Naive thymus-derived CD4-positive, alpha-beta T cell (primary cell): ENCODE measurements around the gene UGT1A5. TPM values are rescaled to one million over a fixed set of nuclear protein-coding genes. Genes with fewer than 3 reads are reported as not detected.

Experiments used
- ATAC-seq: fragments of 150-1000 bp; cut with Tn5 transposase; 2 replicates; pipeline ENCODE4 v1.10.0; 2021; ENCODE audit warnings: mild to moderate bottlenecking, moderate library complexity
- CTCF ChIA-PET: fragments of 350-600 bp; sonication (Branson Sonifier 250); formaldehyde crosslinking; loops from one replicate; lab custom pipeline; 2021; ENCODE audit warnings: antibody characterized with exemption; lab: Charles Lee
- POLR2A ChIA-PET: fragments of 350-600 bp; sonication (Branson Sonifier 250); formaldehyde crosslinking; loops from one replicate; lab custom pipeline; 2021; ENCODE audit warnings: antibody characterized with exemption, inconsistent platforms; lab: Charles Lee
- DNase-seq, 9 donors: peaks; one replicate each; pipeline versions ENCODE4 v3.0.0 to v3.0.0-alpha.2; 2020 to 2022; ENCODE audit warnings: mixed read lengths in 1 of 9
- H3K27ac ChIP-seq: one replicate; pipeline ENCODE4 v1.7.0; 2013; ENCODE audit warnings: mild to moderate bottlenecking, low read depth, low read length, moderate library complexity
- H3K27me3 ChIP-seq, 2 donors: one replicate each; pipeline ENCODE4 v1.7.0; 2013; ENCODE audit warnings: low read length in 2 of 2, mild to moderate bottlenecking in 2 of 2, moderate library complexity in 2 of 2; ENCODE audit not compliant: control insufficient read depth in 2 of 2, insufficient read depth in 2 of 2
- H3K36me3 ChIP-seq, 3 experiments: 1 replicate in 2 of 3; 2 replicates in 1 of 3; pipeline ENCODE4 v1.7.0; 2013; ENCODE audit warnings: low read length in 3 of 3, mild to moderate bottlenecking in 3 of 3, moderate library complexity in 1 of 3; ENCODE audit not compliant: insufficient read depth in 3 of 3, control insufficient read depth in 2 of 3
- H3K4me1 ChIP-seq, 2 donors: one replicate each; pipeline ENCODE4 v1.7.0; 2013; ENCODE audit warnings: low read length in 2 of 2, mild to moderate bottlenecking in 2 of 2, moderate library complexity in 1 of 2; ENCODE audit not compliant: control insufficient read depth in 2 of 2, insufficient read depth in 2 of 2
- H3K4me3 ChIP-seq: 2 replicates; pipeline ENCODE4 v1.7.0; 2013; ENCODE audit warnings: mild to moderate bottlenecking, low read length
- H3K9me3 ChIP-seq, 3 experiments: 1 replicate in 2 of 3; 2 replicates in 1 of 3; pipeline ENCODE4 v1.7.0; 2013; ENCODE audit warnings: low read length in 3 of 3; ENCODE audit not compliant: control insufficient read depth in 2 of 3
- H3K27ac Mint-ChIP-seq, 9 donors: one replicate each; pipeline ENCODE4 v1.8.0; 2020 to 2022; ENCODE audit warnings: mixed read lengths in 9 of 9, mild to moderate bottlenecking in 8 of 9, moderate library complexity in 5 of 9, inconsistent platforms in 2 of 9
- H3K27me3 Mint-ChIP-seq, 5 donors: one replicate each; pipeline ENCODE4 v1.8.0; 2021 to 2022; ENCODE audit warnings: mixed read lengths in 5 of 5, mild to moderate bottlenecking in 1 of 5
- H3K36me3 Mint-ChIP-seq, 5 donors: one replicate each; pipeline ENCODE4 v1.8.0; 2020 to 2022; ENCODE audit warnings: mixed read lengths in 5 of 5, mild to moderate bottlenecking in 3 of 5, inconsistent platforms in 1 of 5
- H3K4me1 Mint-ChIP-seq, 7 donors: one replicate each; pipeline ENCODE4 v1.8.0; 2020 to 2022; ENCODE audit warnings: mixed read lengths in 7 of 7, mild to moderate bottlenecking in 3 of 7, inconsistent platforms in 1 of 7
- H3K4me3 Mint-ChIP-seq, 10 donors: one replicate each; pipeline ENCODE4 v1.8.0; 2020 to 2022; ENCODE audit warnings: mild to moderate bottlenecking in 10 of 10, mixed read lengths in 10 of 10, moderate library complexity in 6 of 10, inconsistent platforms in 2 of 10
- H3K9me3 Mint-ChIP-seq, 11 donors: one replicate each; pipeline ENCODE4 v1.8.0; 2020 to 2022; ENCODE audit warnings: mixed read lengths in 11 of 11, mild to moderate bottlenecking in 4 of 11, inconsistent platforms in 1 of 11, moderate library complexity in 1 of 11
- intact Hi-C, 2 donors: fragments of 100-400 bp; cut with micrococcal nuclease; formaldehyde crosslinking; loops; one replicate each; pipeline ENCODE4 v1.15.1; 2023
- polyA plus RNA-seq, 2 donors: library from polyadenylated mRNA; unstranded; fragments of 300-500 nt; fragmentation: Illumina TruSeq; gene quantifications; one replicate each; pipeline ENCODE4 v1.2.3, GENCODE V29; 2021
- total RNA-seq, 6 experiments: library from RNA in 5 of 6; stranded (reverse) in 5 of 6; gene quantifications; 1 replicate in 5 of 6; 2 replicates in 1 of 6; pipeline ENCODE4 v1.2.3 and lab custom pipeline; 2021 to 2026

Gene UGT1A5
- total and polyA plus RNA-seq, 7 experiments from 2014 or later: not detected

DNA sequence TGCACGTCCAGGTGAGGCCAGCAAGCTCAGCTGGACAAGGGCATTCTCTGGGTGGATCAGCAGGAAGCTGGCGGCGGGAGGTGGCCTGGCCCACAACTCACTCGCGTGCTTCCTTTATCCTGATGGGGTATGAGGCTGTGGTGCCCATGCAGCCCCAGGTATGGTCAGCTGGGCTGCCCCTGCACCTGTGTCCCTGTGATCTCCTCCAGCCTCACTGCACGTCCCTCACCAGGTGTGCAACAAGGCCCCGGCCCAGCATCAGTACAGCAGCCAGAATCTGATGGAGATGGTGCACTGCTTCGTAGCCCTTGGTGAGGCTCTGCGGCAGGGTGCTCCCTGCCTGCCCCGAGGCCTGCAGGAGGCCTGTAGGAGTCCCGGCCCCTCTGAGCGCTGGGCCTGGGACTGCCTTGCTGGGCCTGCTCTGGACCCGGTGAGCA is 83.0 kb downstream of the UGT1A5 start:
- H3K27me3 Mint-ChIP-seq: no peaks in the 10 kb centered on the region
- H3K27ac ChIP-seq: no peak overlapping the region
- peaks cover 0 to 2% (median 0%) of the 10 kb centered on the region in 11 donors for H3K9me3 Mint-ChIP-seq
- peaks cover 0 to 2% (median 0%) of the 10 kb centered on the region in 7 donors for H3K4me1 Mint-ChIP-seq
- H3K36me3 Mint-ChIP-seq: no peaks in the 10 kb centered on the region
- H3K4me3 Mint-ChIP-seq: no peak overlapping the region
- ChIA-PET POLR2A (no interaction called here), CTCF (no interaction called here)
- H3K4me1 ChIP-seq: no peaks in the 10 kb centered on the region
- no peaks in the 10 kb centered on the region for H3K9me3 ChIP-seq
- no peak overlapping the region for H3K27ac Mint-ChIP-seq
- no peak for ATAC-seq
- intact Hi-C loops: no loop called here
- peak in 1 of 9 donors; percentile 2 for DNase-seq
- H3K27me3 ChIP-seq: no peaks in the 10 kb centered on the region
- H3K36me3 ChIP-seq: no peaks in the 10 kb centered on the region
- H3K4me3 ChIP-seq: no peak overlapping the region

DNA sequence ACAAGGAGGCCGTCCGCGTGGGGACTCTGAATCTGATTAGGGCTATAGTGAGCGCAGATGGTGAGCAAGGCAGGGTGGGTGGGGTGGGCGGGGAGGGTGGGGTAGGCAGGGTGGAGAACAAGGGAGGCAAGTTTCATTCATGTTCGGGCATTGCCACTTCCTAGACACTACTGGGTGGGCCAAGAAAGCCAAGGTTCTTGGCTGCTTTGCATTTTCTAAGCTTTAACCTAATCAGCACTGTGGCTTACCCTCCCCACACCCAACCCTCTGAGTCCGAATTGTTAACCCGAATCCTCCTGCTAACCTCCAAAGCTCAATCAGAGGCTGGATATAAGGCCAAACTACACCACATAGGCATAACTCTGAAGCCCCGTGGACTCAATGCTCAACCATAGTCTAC is 83.5 kb downstream of the UGT1A5 start:
- Histone ChIP-seq H3K4me3 (no peak overlapping the region), H3K4me1 (no peaks in the 10 kb centered on the region), H3K27me3 (no peaks in the 10 kb centered on the region), H3K27ac (no peak overlapping the region), H3K36me3 (no peaks in the 10 kb centered on the region), H3K9me3 (no peaks in the 10 kb centered on the region)
- DNase-seq: peak in 1 of 9 donors; percentile 6
- Mint-ChIP-seq H3K9me3 (peaks cover 0 to 2% (median 0%) of the 10 kb centered on the region in 11 donors), H3K27me3 (no peaks in the 10 kb centered on the region), H3K4me1 (peaks cover 0 to 2% (median 0%) of the 10 kb centered on the region in 7 donors), H3K36me3 (no peaks in the 10 kb centered on the region), H3K4me3 (no peak overlapping the region), H3K27ac (no peak overlapping the region)
- no peak for ATAC-seq
- ChIA-PET CTCF (no interaction called here), POLR2A (no interaction called here)
- intact Hi-C loops: no loop called here

DNA sequence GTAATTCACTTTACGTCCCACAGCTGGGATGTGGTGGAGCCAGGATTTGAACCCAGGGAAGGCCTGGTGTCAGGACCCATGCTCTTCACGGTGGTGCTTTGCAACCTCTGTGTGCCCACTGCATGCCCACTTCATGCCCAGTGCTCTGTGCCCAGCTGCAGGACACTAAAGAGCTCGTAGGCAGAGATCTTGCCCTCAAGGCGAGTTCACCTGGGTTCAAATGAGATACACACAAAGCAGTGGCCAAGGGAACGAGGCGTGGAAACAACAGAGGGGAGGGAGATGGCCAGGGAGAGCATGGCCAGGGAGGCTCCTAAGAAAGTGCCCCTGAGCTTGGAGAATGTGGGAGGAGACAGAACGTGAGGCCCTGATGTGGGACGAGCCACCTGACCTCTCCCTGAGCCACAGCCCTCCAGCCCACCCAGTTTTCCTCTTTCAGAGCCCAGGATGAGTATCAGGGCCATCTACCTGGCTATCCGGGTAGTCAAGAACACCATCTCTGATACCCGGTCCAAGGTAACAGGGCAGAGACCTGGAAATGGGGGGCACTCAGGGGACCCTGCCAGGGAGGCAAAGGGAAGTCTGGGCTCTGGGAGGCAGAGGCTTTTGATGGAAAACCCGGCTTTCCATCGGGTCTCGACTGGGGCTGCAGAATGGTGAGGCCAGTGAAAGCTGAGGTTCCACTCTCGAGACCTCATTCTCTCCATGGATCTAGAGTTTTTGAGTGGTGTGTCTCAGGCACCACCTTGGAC is 85.8 kb downstream of the UGT1A5 start:
- peaks cover 0 to 2% (median 0%) of the 10 kb centered on the region in 7 donors for H3K4me1 Mint-ChIP-seq
- Histone ChIP-seq H3K4me3 (no peak overlapping the region), H3K9me3 (no peaks in the 10 kb centered on the region), H3K27ac (no peak overlapping the region), H3K36me3 (no peaks in the 10 kb centered on the region), H3K4me1 (no peaks in the 10 kb centered on the region), H3K27me3 (no peaks in the 10 kb centered on the region)
- intact Hi-C loops: no loop called here
- H3K27ac Mint-ChIP-seq: no peak overlapping the region
- H3K36me3 Mint-ChIP-seq: no peaks in the 10 kb centered on the region
- H3K27me3 Mint-ChIP-seq: peaks cover 0 to 14% (median 8%) of the 10 kb centered on the region in 5 donors
- ChIA-PET CTCF (no interaction called here), POLR2A (no interaction called here)
- ATAC-seq (no peak), DNase-seq (peak in 2 of 9 donors; percentile 3 to 11)
- peaks cover 0 to 2% (median 0%) of the 10 kb centered on the region in 11 donors for H3K9me3 Mint-ChIP-seq
- H3K4me3 Mint-ChIP-seq: no peak overlapping the region

DNA sequence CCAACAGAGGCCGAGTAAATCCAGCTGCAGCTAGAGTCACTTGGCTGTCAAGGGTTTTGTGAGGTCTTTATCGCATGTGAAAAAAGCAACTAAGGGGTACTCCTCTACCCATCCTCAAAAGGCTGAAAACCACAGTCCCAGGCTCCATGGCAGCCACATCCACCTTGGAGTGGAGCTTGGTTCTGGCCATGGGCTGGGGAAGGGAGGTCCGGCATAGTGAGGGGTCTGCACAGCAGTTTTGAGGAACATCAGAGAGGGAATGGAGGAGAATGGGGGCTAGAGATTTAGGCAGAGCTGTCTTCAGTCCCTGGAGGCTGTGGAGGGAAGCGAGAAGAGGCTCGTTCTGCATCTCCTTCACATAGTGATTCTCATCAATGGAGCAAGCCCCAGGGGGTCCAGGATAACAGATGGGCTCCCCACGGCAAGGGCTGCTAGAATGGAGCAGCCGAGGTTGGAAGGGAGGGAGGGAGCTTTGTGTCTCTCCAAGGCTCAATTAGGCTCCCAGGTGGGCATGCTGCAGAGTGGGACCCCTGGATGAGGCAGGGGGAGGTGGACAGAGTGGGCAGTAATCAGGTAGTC is 86.5 kb downstream of the UGT1A5 start:
- H3K9me3 ChIP-seq: no peaks in the 10 kb centered on the region
- H3K27ac Mint-ChIP-seq: no peak overlapping the region
- POLR2A ChIA-PET: no interaction called here
- CTCF ChIA-PET: no interaction called here
- H3K27me3 Mint-ChIP-seq: peaks cover 0 to 16% (median 12%) of the 10 kb centered on the region in 5 donors
- peaks cover 0 to 2% (median 0%) of the 10 kb centered on the region in 11 donors for H3K9me3 Mint-ChIP-seq
- DNase-seq (no peak), ATAC-seq (no peak)
- no peaks in the 10 kb centered on the region for H3K27me3 ChIP-seq
- intact Hi-C loops: no loop called here
- H3K4me1 Mint-ChIP-seq: peaks cover 0 to 2% (median 0%) of the 10 kb centered on the region in 7 donors
- H3K4me3 Mint-ChIP-seq: no peak overlapping the region
- H3K36me3 Mint-ChIP-seq: no peaks in the 10 kb centered on the region
- no peaks in the 10 kb centered on the region for H3K36me3 ChIP-seq
- no peaks in the 10 kb centered on the region for H3K4me1 ChIP-seq
- no peak overlapping the region for H3K27ac ChIP-seq
- H3K4me3 ChIP-seq: no peak overlapping the region

DNA sequence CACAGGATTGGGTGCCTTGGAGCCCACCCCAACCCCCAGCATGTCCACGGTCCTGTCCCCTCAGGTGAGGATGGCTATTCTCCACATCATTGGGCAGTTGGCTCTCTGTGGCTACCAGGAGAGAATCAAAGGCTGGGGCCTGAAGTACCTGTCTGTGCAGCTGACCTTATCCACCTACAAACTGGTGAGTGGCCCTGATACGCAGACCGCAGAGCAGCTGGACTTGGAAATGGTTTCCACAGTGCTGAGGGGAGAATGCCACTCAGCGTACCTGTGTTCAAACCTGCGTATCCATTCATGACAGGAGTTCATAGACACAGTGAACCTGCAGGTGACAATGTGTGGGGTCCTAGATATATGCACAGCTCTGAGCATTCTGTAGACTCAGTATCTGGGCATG is 87.0 kb downstream of the UGT1A5 start:
- ChIA-PET CTCF (no interaction called here), POLR2A (no interaction called here)
- no peak overlapping the region for H3K4me3 Mint-ChIP-seq
- ATAC-seq (no peak), DNase-seq (no peak)
- Histone ChIP-seq H3K4me1 (no peaks in the 10 kb centered on the region), H3K27ac (no peak overlapping the region), H3K27me3 (no peaks in the 10 kb centered on the region), H3K9me3 (no peaks in the 10 kb centered on the region), H3K4me3 (no peak overlapping the region), H3K36me3 (no peaks in the 10 kb centered on the region)
- no peaks in the 10 kb centered on the region for H3K36me3 Mint-ChIP-seq
- no peak overlapping the region for H3K27ac Mint-ChIP-seq
- intact Hi-C loops: no loop called here
- peaks cover 0 to 2% (median 0%) of the 10 kb centered on the region in 11 donors for H3K9me3 Mint-ChIP-seq
- peaks cover 0 to 20% (median 15%) of the 10 kb centered on the region in 5 donors for H3K27me3 Mint-ChIP-seq
- peaks cover 0 to 2% (median 0%) of the 10 kb centered on the region in 7 donors for H3K4me1 Mint-ChIP-seq

DNA sequence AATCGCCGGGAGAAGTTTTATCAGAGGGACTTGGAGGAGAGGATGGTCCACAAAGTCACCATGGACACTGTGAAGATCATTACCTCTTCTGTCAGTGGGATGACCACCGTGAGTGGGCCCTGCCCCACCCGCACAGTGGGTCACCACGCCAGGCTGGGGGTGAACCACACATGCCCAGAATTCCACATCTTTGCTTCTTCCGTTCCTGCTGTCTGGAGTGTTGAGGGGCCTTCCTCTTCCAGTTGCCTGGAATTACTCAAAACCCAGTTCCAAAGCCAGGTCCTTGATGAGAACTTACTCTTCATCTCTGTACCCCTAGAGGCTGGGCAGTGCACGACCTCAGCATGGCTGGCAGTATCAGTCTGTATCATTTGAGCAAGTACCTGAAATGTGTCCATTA is 87.5 kb downstream of the UGT1A5 start:
- Histone ChIP-seq H3K4me3 (no peak overlapping the region), H3K27me3 (no peaks in the 10 kb centered on the region), H3K36me3 (no peaks in the 10 kb centered on the region), H3K4me1 (no peaks in the 10 kb centered on the region), H3K9me3 (no peaks in the 10 kb centered on the region), H3K27ac (no peak overlapping the region)
- H3K36me3 Mint-ChIP-seq: no peaks in the 10 kb centered on the region
- no peak for ATAC-seq
- no peak overlapping the region for H3K27ac Mint-ChIP-seq
- no peaks in the 10 kb centered on the region for H3K9me3 Mint-ChIP-seq
- CTCF ChIA-PET: no interaction called here
- no peak for DNase-seq
- intact Hi-C loops: no loop called here
- H3K27me3 Mint-ChIP-seq: peaks cover 2 to 20% (median 15%) of the 10 kb centered on the region in 5 donors
- peaks cover 0 to 2% (median 0%) of the 10 kb centered on the region in 7 donors for H3K4me1 Mint-ChIP-seq
- H3K4me3 Mint-ChIP-seq: no peak overlapping the region
- POLR2A ChIA-PET: no interaction called here
